Astrocyte (in vitro differentiated cells and primary cell): ENCODE data around the gene ARHGEF10L.

Source experiments
- CTCF ChIP-seq: IDR thresholded peaks from 2 replicates; pipeline ENCODE4 v1.5.1; 2011; ENCODE audit warnings: low read depth, mild to moderate bottlenecking, inconsistent platforms, low read length, moderate library complexity; ENCODE audit not compliant: insufficient read depth
- EZH2 ChIP-seq: IDR thresholded peaks from 2 replicates; pipeline ENCODE4 v1.6.1; 2012; ENCODE audit warnings: mild to moderate bottlenecking, low read length, inconsistent platforms; ENCODE audit not compliant: insufficient read depth

- no peak for TF ChIP-seq CTCF
- TF ChIP-seq EZH2, result no peak
These were observed 32.9 kb downstream of the ARHGEF10L start for GRCh38 chr1:17572264-17572985.
